Choroid plexus epithelial cell (primary cell): Measurements from ENCODE around the gene GIGYF2.

Experiments
- DNase-seq: peaks from one replicate; pipeline ENCODE4 v3.0.0-alpha.2; 2010; ENCODE audit warnings: low read depth
- H3K4me3 ChIP-seq: 2 replicates; pipeline ENCODE4 v1.5.1; 2011; ENCODE audit warnings: low read depth, mild to moderate bottlenecking, control low read depth, low read length, moderate library complexity
- CTCF ChIP-seq: conservative IDR thresholded peaks from 2 replicates; pipeline ENCODE4 v1.5.1; 2011; ENCODE audit warnings: low read depth, mild to moderate bottlenecking, control low read depth, inconsistent platforms, low read length, moderate library complexity

GIGYF2 gene

GRCh38 chr2:232890896-232891601 lies 193.9 kb downstream of the GIGYF2 start:
- TF ChIP-seq CTCF, result no peak
- peak; percentile 32 for DNase-seq
- H3K4me3 ChIP-seq, result peak overlapping the region; percentile 32

- peak; percentile 42 for DNase-seq
- TF ChIP-seq CTCF, result no peak
- no peak overlapping the region for H3K4me3 ChIP-seq
These were observed 194.5 kb downstream of the GIGYF2 start for GRCh38 chr2:232891621-232892071.

- no peak for TF ChIP-seq CTCF
- H3K4me3 ChIP-seq, result no peak overlapping the region
- no peak for DNase-seq
These were observed 195.1 kb downstream of the GIGYF2 start for GRCh38 chr2:232892221-232892620.

- no peak overlapping the region for H3K4me3 ChIP-seq
- no peak for TF ChIP-seq CTCF
- DNase-seq, result no peak
These were observed 195.7 kb downstream of the GIGYF2 start for GRCh38 chr2:232892843-232893242.

GRCh38 chr2:232893834-232894233 lies 196.7 kb downstream of the GIGYF2 start:
- no peak for DNase-seq
- H3K4me3 ChIP-seq, result no peak overlapping the region
- TF ChIP-seq CTCF, result no peak

- TF ChIP-seq CTCF, result no peak
These were observed 197.1 kb downstream of the GIGYF2 start for GRCh38 chr2:232894251-232894650.

GRCh38 chr2:232894746-232895145 lies 197.6 kb downstream of the GIGYF2 start:
- DNase-seq, result no peak
- H3K4me3 ChIP-seq, result no peak overlapping the region
- TF ChIP-seq CTCF, result no peak

More at GRCh38 chr2:232894251-232894650, 197.1 kb downstream of the GIGYF2 start:
- no peak overlapping the region for H3K4me3 ChIP-seq
- DNase-seq, result no peak
